ENCODE measurements around the gene C9orf78.

GRCh38 chr9:129812385-129812784, 22.7 kb downstream of the C9orf78 start:
- TF ChIP-seq CTCF (IDR thresholded peaks at IDR 0.05) (no peak), POLR2AphosphoS5 (IDR thresholded peaks at IDR 0.05) (no peak), POLR2A (IDR thresholded peaks at IDR 0.05) (no peak)
